ENCODE measurements around the gene TUBB. TPM values are rescaled to one million over a fixed set of nuclear protein-coding genes. Genes with fewer than 3 reads are reported as not detected.
"Not testable (repeated sequence)": the region's sequence is repeated elsewhere in the genome, so short reads cannot be mapped to it uniquely, and the experiment has no call there.

Gene TUBB
- total and polyA plus RNA-seq, 2 donors (not counting 3 experiments of a cell fraction or from before 2014, with no cell fraction given), result 1,276 to 1,408 TPM

DNA sequence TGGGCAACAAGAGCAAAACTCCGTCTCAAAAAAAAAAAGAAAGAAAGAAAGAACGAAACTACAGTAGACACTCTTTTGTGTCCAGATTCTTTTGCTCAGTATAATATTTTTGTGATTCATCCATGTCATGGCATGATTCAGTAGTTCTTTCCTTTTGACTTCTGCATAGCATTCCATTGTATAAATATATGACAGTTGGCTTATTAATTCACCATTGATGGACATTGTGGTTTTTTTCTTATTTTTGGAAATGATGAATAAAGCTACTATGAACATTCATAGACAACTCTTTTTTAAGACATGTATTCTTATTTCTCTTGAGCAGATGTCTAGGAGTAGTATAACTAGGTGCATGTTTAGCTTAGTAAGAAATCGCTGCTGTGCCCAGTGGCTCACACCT lies 34.5 kb downstream of the TUBB start:
- H3K9me1 ChIP-seq (replicated peaks; ENCODE audit: control insufficient read depth, extremely low read depth, insufficient read depth, low read length), result no peaks in the 10 kb centered on the region
- BruUV-seq (replicated peaks), result no TSS peak
- no peak overlapping the region for H2AFZ ChIP-seq (ENCODE audit: low read depth, low read length)
- no peaks in the 10 kb centered on the region for H3K9me3 ChIP-seq (replicated peaks; ENCODE audit: control insufficient read depth, insufficient read depth, low read length)
- no peak overlapping the region for H3K4me2 ChIP-seq (ENCODE audit: insufficient read depth, low read length)
- no peaks in the 10 kb centered on the region for H3K27me3 ChIP-seq (ENCODE audit: control insufficient read depth in 2 of 2, insufficient read depth in 2 of 2, low read length in 2 of 2)
- H3K27ac ChIP-seq (ENCODE audit: insufficient read depth, low read depth, low read length), result no peak overlapping the region
- no peaks in the 10 kb centered on the region for H3K36me3 ChIP-seq (ENCODE audit: control insufficient read depth in 2 of 2, extremely low read depth in 1 of 2, insufficient read depth in 2 of 2, low read length in 2 of 2)
- CTCF ChIA-PET, result interaction anchor here (1.5 kb wide), 1 partner anchor 65 kb away, joined by 5 read pairs; no protein-coding TSS in a partner anchor
- POLR2A ChIA-PET, result no interaction called here
- DNase-seq (ENCODE audit: low read depth, low spot score) (no peak), FAIRE-seq (no peak)
- H3K9ac ChIP-seq (replicated peaks; ENCODE audit: extremely low read depth, insufficient read depth, low read length), result no peak overlapping the region
- dilution Hi-C loops (cut with MboI; ENCODE audit: extremely low pct_ligation_motif_present, low sequenced_read_pairs) (no loop called here), intact Hi-C loops (cut with micrococcal nuclease) (no loop called here)
- H4K20me1 ChIP-seq (replicated peaks; ENCODE audit: control insufficient read depth, extremely low read depth, insufficient read depth, low read length), result no peaks in the 10 kb centered on the region
- no peaks in the 10 kb centered on the region for H3K79me2 ChIP-seq (ENCODE audit: control insufficient read depth, insufficient read depth, low read length)
- H3K4me1 ChIP-seq (ENCODE audit: control insufficient read depth, extremely low read depth, insufficient read depth, low read length), result peaks cover 47% of the 10 kb centered on the region
- no peak for TF ChIP-seq GATA2 (IDR thresholded peaks at IDR 0.05; ENCODE audit: insufficient read depth, insufficient read length, low read depth, low read length)
- peak; percentile 29 for TF ChIP-seq FOS (IDR thresholded peaks at IDR 0.05; ENCODE audit: borderline replicate concordance, insufficient read depth, low read length)
- H3K4me3 ChIP-seq (replicated peaks in 1 of 3; ENCODE audit: insufficient read depth in 1 of 3, low read depth in 1 of 3, low read length in 3 of 3), result no peak overlapping the region

DNA sequence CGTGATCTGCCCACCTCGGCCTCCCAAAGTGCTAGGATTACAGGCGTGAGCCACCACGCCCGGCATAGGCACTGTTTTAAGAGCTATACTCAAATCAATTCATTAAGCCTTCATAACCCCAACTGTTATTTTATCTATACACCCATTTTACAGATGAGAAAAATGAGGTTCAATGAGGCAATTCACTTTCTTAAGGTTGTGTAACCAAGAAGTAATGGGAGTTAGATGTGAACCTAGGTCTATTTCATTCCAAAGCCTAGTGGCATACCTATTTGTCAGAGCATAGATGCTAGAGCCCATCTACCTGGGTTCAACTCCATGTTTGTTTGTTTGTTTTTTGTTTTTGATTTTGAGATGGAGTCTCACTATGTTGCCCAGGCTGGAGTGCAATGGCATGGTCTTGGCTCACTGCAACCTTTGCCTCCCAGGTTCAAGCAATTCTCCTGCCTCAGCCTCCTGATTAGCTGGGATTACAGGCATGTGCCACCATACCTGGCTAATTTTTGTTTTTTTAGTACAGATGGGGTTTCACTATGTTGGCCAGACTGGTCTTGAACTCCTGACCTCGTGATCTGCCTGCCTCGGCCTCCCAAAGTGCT lies 36.4 kb downstream of the TUBB start:
- ChIA-PET POLR2A (interaction anchor here (0.7 kb wide), 1 partner anchor 23 kb away, joined by 3 read pairs; no protein-coding TSS in a partner anchor), CTCF (interaction anchor here (1.1 to 1.6 kb wide), 2 partner anchors 12 to 60 kb away, joined by 3 to 4 read pairs; no protein-coding TSS in a partner anchor)
- H3K4me1 ChIP-seq (ENCODE audit: control insufficient read depth, extremely low read depth, insufficient read depth, low read length), result peaks cover 37% of the 10 kb centered on the region
- H2AFZ ChIP-seq (ENCODE audit: low read depth, low read length); H3K36me3 ChIP-seq (ENCODE audit: control insufficient read depth in 2 of 2, extremely low read depth in 1 of 2, insufficient read depth in 2 of 2, low read length in 2 of 2); H3K27me3 ChIP-seq (ENCODE audit: control insufficient read depth in 2 of 2, insufficient read depth in 2 of 2, low read length in 2 of 2); dilution Hi-C loops (cut with MboI; ENCODE audit: extremely low pct_ligation_motif_present, low sequenced_read_pairs); H3K27ac ChIP-seq (ENCODE audit: insufficient read depth, low read depth, low read length); H4K20me1 ChIP-seq (replicated peaks; ENCODE audit: control insufficient read depth, extremely low read depth, insufficient read depth, low read length); BruUV-seq (replicated peaks); H3K79me2 ChIP-seq (ENCODE audit: control insufficient read depth, insufficient read depth, low read length); H3K9ac ChIP-seq (replicated peaks; ENCODE audit: extremely low read depth, insufficient read depth, low read length); H3K4me2 ChIP-seq (ENCODE audit: insufficient read depth, low read length); H3K4me3 ChIP-seq (replicated peaks in 1 of 3; ENCODE audit: insufficient read depth in 1 of 3, low read depth in 1 of 3, low read length in 3 of 3); intact Hi-C loops (cut with micrococcal nuclease); DNase-seq (ENCODE audit: low read depth, low spot score); FAIRE-seq; H3K9me3 ChIP-seq (replicated peaks; ENCODE audit: control insufficient read depth, insufficient read depth, low read length); H3K9me1 ChIP-seq (replicated peaks; ENCODE audit: control insufficient read depth, extremely low read depth, insufficient read depth, low read length): not testable (repeated sequence)
